Mesothelial cell of epicardium (in vitro differentiated cells): ENCODE measurements around the gene TSPAN8. TPM values are rescaled to one million over a fixed set of nuclear protein-coding genes. Genes with fewer than 3 reads are reported as not detected.

Experiments used
- DNase-seq, 2 experiments: peaks; one replicate each; pipeline ENCODE4 v3.0.0; 2021; ENCODE audit warnings: low spot score in 2 of 2; ENCODE audit not compliant: unreplicated experiment in 2 of 2
- H3K27ac Mint-ChIP-seq: 2 replicates; pipeline ENCODE4 v1.8.0; 2021; ENCODE audit warnings: mixed read lengths
- H3K27me3 Mint-ChIP-seq: 2 replicates; pipeline ENCODE4 v1.8.0; 2021; ENCODE audit warnings: low read depth, mixed read lengths
- H3K36me3 Mint-ChIP-seq: 2 replicates; pipeline ENCODE4 v1.8.0; 2021; ENCODE audit warnings: mixed read lengths
- H3K4me1 Mint-ChIP-seq: 2 replicates; pipeline ENCODE4 v1.8.0; 2021; ENCODE audit warnings: mixed read lengths
- H3K4me3 Mint-ChIP-seq: 2 replicates; pipeline ENCODE4 v1.8.0; 2021; ENCODE audit warnings: mild to moderate bottlenecking, moderate library complexity, mixed read lengths
- H3K9me3 Mint-ChIP-seq: 2 replicates; pipeline ENCODE4 v1.8.0; 2021; ENCODE audit warnings: mixed read lengths
- total RNA-seq: library from RNA; stranded (reverse); gene quantifications from 3 replicates; pipeline ENCODE4 v1.2.1, GENCODE V29; 2021
- TF ChIP-seq, protein P1 (sequence below): fragments of 200-600 bp; sonication (generic); IDR thresholded peaks from one replicate; pipeline ENCODE4 v1.5.0; 2021; ENCODE audit warnings: antibody characterized with exemption; ENCODE audit not compliant: unreplicated experiment

TSPAN8 gene
- total RNA-seq, 1 donor from 2014 or later, result not detected

DNA sequence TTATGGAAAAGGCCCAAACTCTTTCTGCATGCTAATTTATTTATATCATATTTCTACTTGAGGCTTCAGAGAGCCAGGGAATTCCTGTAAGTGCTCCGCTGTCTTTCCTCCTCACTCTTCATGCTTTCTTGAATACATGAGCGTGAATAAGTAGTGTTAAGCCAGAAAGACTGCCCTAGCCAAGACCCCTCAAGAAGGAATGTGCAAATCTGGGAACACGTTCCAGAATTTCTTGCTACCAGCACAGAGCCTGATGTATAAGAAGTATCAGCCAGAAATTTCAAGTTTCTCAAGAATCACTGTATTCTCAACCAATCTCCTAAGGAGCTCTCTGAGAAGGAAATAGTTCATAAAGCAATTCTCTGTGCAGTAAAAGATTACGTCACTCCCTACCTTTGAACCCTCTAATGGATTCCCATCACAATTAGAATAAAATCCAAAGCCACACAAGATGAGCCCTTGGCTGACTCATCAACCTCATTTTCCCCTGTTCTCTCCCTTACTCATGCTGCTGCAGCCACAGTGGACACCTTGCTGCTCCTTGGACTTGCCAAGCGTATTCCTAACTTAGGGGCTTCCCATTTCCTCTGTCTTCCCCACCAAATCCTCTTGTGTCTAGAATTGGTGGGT, 6.9 kb upstream of the TSPAN8 start:
- Mint-ChIP-seq H3K9me3 (peaks cover 13% of the 10 kb centered on the region), H3K4me1 (peaks cover 4% of the 10 kb centered on the region), H3K36me3 (peaks cover 1% of the 10 kb centered on the region), H3K27ac (no peak overlapping the region), H3K27me3 (no peaks in the 10 kb centered on the region), H3K4me3 (no peak overlapping the region)
- TF ChIP-seq, protein P1, sequence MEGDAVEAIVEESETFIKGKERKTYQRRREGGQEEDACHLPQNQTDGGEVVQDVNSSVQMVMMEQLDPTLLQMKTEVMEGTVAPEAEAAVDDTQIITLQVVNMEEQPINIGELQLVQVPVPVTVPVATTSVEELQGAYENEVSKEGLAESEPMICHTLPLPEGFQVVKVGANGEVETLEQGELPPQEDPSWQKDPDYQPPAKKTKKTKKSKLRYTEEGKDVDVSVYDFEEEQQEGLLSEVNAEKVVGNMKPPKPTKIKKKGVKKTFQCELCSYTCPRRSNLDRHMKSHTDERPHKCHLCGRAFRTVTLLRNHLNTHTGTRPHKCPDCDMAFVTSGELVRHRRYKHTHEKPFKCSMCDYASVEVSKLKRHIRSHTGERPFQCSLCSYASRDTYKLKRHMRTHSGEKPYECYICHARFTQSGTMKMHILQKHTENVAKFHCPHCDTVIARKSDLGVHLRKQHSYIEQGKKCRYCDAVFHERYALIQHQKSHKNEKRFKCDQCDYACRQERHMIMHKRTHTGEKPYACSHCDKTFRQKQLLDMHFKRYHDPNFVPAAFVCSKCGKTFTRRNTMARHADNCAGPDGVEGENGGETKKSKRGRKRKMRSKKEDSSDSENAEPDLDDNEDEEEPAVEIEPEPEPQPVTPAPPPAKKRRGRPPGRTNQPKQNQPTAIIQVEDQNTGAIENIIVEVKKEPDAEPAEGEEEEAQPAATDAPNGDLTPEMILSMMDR, result no peak
- no peak for DNase-seq

DNA sequence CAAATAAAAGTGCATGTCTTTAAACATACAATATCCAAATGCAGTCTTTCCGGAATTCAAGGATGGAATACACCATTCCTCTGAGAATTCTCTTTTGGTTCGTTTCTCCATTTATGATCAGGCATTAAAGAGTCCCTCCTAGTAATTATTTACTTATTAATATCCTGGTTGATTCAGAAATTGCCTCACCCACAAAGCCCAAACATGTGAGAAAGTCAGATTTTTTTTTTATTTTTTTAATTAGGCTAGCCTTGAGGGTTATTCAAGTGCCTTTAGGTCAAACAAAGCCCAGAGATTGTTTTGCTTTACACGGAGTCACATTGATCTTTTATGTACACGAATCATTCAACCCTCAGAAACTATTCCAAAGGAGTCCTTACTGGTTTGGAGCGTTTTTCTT, 6.4 kb upstream of the TSPAN8 start:
- Mint-ChIP-seq H3K4me3 (no peak overlapping the region), H3K36me3 (peaks cover 1% of the 10 kb centered on the region), H3K27ac (no peak overlapping the region), H3K9me3 (peaks cover 13% of the 10 kb centered on the region), H3K4me1 (peaks cover 4% of the 10 kb centered on the region), H3K27me3 (no peaks in the 10 kb centered on the region)
- DNase-seq, result no peak
- TF ChIP-seq, protein P1, result no peak

DNA sequence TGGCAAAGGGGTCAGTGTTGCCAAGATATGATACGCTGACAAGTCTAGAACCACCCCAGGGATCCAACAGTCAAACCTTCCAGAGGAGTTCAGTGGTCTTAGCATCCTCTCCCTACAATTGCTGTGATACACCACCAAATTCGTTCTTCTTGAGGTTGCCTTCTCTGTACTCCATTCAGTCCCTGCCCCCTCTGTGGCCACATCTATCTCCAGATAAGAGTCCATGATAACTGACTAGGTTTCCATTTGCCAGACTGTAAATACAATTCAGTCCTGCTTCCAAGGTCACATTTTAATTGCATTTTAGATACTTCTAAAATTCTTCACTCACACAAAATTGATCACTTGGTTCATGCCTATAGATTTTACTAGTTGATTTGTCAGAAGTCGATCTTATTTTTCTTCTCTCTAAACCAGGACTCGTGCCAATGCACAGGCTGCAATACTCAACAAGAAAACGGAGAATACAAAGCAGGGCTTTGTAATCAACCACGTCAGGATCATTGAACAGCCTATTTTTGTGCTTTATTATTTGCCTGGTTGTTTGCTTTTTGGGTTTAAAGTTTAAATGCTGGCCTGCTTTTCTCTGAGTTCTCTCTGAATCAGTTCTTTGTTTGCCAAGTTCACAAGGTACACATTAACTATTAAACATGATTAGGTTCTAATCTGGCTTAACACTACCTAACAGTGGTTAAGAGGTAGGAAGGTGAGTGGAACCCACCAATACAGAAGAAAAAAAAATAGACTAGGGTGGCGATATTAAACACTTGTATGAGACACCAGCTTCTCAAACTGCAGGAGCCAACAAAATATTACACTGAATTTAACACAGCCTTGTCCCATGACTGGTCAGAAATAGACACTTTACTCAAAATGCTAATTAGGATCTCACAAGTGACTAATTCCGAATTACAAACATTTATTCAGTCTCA, 5.3 kb upstream of the TSPAN8 start:
- Mint-ChIP-seq H3K9me3 (peaks cover 13% of the 10 kb centered on the region), H3K4me3 (no peak overlapping the region), H3K27ac (no peak overlapping the region), H3K36me3 (peaks cover 1% of the 10 kb centered on the region), H3K4me1 (peaks cover 9% of the 10 kb centered on the region), H3K27me3 (no peaks in the 10 kb centered on the region)
- TF ChIP-seq, protein P1, result no peak
- no peak for DNase-seq

DNA sequence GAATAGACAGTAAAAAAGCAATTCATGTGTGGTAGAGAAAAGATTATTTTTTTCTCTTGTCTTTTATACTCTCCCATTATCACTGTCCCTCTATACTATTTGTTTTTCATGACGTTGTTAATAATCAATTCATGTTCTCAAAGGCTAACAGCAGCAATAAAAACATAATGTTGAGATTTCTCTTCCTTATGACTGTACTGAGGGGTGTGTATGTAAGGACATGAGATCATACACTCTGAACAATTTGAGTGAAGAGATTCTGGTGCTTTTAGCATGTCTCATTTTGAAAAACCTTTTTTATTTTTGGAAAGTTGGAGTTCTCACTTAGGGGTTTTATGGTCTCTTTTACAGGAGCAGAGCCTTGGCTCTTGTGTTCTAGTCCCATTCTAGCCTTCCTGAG, 3.8 kb upstream of the TSPAN8 start:
- TF ChIP-seq, protein P1, result no peak
- Mint-ChIP-seq H3K9me3 (peaks cover 6% of the 10 kb centered on the region), H3K27ac (no peak overlapping the region), H3K27me3 (no peaks in the 10 kb centered on the region), H3K36me3 (no peaks in the 10 kb centered on the region), H3K4me3 (no peak overlapping the region), H3K4me1 (peaks cover 14% of the 10 kb centered on the region)
- no peak for DNase-seq

DNA sequence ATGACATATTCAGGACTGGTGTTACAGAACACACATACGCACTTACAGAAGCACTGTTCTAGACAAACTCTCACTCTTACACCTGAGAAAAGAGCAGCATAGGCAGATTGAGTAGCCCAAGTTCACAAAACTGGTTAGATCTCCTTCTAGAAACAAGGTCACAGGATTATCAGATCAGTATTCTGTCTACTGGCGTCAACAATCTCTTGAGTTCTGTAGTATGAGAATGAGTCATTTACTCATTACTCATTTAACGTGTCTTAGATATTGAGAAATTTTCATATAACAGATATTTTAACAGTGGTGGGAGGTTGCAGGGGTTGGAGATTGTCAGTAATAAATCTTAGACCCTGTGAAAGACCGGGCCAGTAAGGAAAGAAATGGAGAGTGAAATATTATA, 2.8 kb upstream of the TSPAN8 start:
- H3K9me3 Mint-ChIP-seq, result peaks cover 5% of the 10 kb centered on the region
- H3K36me3 Mint-ChIP-seq, result no peaks in the 10 kb centered on the region
- no peak overlapping the region for H3K4me3 Mint-ChIP-seq
- H3K27me3 Mint-ChIP-seq, result no peaks in the 10 kb centered on the region
- H3K27ac Mint-ChIP-seq, result no peak overlapping the region
- TF ChIP-seq, protein P1, result no peak
- DNase-seq, result no peak
- peaks cover 14% of the 10 kb centered on the region for H3K4me1 Mint-ChIP-seq
